Activated effector memory CD4-positive, alpha-beta T cell treated with Interleukin-2 at 50 U/mL for 16 hours (primary cell): ENCODE results near the gene ZNF892.

Experiments
- DNase-seq: peaks from one replicate; pipeline ENCODE4 v3.0.0-alpha.2; 2020

Gene ZNF892

GRCh38 chr2:95207111-95207961 is at the start of gene ZNF892:
Gene ZNF892, plus strand, starts transcription at chr2:95207521. Its CDS starts 295 bp downstream, at chr2:95207816.
- peak; percentile 72 for DNase-seq

DNA sequence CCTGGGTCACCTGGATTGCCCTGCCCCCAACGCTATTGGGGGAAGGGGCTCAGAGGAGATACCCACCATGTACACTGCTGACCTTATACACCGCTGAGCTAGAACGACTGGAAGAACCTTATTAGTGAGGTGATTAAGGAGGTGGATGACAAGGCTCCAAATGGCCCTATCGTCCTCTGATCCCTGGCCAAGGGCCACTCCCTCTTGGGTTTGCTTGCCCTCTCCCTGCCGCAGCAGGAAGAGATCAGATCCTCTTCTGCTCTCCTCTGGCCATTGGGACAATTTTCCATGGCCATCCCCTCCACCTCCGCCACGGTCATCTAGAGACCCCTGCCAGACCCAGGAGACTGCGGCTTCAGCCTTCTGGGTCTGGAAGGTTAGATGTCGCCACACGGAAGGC is 48.9 kb upstream of the ZNF892 start:
- no peak for DNase-seq

- no peak for DNase-seq
Observed at GRCh38 chr2:95158891-95159619, 48.3 kb upstream of the ZNF892 start.

- DNase-seq: peak; percentile 70
Observed at GRCh38 chr2:95159690-95160449, 47.5 kb upstream of the ZNF892 start, which contains the start of gene ZNF514. Gene ZNF514, minus strand, starts transcription at chr2:95159848. Its CDS starts 6,595 bp downstream, at chr2:95153253.

DNA sequence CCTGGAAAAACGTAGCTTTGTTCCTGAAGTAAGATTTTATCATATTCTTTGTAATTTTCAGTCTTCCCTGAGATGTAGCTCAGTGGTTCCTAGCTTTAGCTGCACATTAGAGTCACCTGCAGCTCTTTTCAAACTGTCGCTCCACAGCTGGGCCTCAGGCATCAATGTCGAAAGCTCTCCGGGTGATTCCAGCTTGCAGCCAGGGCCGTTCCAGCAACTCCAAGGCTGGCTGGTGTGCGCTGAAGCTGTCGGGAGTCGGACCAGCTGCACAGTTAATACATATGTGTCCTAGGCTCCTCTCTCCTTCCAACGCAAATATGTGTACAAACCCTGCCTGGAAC is 42.3 kb upstream of the ZNF892 start:
- DNase-seq: no peak

- peak; percentile 94 for DNase-seq
Observed at GRCh38 chr2:95165371-95166064, 41.8 kb upstream of the ZNF892 start, which contains the start of gene ZNF2. Gene ZNF2, plus strand, starts transcription at chr2:95165809. Its CDS starts 10,418 bp downstream, at chr2:95176227.

DNA sequence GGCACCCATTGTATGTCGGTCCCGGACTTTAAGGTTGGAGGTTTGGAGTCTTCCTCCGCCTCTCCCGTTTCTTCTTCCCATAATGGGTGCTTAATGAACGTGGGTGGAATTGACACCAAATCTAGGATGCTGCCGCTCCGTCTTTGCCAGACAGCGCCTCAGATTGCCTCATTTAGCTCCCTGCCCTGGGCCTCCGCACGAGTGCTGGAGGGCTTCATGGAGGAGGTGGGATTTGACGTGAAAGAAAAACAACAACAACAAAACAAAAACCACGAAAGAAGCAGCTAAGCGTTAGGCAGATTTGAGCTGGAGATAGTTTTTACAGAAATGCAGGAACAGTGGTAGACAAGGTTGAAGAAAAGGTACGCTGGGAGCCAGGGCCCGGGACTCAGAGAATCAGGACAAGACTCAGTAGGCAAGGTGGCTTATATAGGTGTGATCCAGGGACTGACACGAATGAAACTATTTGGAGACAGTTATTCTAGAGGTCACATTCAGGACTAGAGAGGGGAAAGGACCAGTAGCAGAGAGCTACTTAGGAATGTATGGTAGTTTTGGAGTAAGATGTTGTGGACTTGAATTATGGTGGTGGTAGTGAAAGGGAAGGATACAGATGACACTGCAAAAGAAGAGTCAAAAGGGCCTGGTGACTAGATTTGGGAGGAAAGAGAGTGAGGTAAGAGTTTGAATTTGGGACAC is 41.1 kb upstream of the ZNF892 start:
- no peak for DNase-seq

- DNase-seq: no peak
Observed at GRCh38 chr2:95171902-95172301, 35.4 kb upstream of the ZNF892 start.

DNA sequence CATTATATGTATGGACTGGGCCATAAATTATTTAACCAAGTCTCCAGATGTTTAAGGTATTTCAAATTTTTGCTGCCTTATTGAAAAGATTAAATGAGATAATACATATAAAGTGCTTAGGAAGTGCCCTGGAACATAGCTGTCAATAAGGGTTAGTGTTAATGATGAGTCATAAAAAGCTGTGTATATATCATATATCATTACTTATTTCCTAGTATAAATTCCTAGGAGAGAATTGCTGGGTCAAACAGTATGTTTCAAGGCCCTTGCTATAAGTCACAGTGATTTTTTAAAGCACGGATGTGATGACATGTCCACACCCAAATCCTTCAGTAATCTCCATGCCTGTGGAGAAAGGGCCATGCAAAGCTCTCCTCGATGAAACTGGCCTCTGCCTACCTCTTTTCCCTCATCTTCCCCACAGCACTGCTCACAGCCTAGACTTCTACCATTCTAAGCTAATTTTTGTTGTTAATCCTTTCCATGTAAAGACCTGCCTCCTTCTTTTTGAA is 33.2 kb upstream of the ZNF892 start:
- no peak for DNase-seq

DNA sequence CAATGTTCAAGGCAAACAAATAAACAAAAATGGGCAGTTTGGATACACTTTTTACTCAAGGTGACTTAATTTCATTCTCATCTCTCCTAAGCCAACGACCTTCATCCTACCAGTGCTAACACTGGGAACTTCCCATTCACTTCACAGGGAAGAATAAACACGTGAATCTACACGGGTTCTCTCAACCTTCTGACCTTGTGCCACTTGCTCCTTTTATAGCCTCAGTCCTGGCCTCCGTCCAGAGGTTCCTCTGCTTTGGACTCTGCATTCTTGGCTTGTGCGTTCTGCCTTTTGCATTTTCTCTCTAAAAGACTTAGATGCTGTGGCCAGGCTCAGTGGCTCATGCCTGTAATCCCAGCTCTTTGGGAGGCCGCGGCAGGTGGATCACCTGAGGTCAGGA is 27.9 kb upstream of the ZNF892 start:
- DNase-seq: no peak

DNA sequence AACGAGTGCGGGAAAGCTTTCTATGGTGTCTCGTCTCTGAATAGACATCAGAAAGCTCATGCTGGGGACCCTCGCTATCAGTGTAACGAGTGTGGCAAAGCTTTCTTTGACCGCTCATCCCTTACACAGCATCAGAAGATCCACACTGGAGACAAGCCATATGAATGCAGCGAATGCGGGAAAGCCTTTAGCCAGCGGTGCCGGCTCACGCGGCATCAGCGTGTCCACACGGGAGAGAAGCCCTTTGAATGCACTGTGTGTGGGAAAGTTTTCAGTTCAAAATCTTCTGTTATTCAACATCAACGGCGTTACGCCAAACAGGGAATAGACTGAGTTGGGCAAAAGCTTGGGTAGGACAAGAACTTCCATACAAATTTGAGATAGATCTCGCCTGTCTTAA is 25.5 kb upstream of the ZNF892 start:
- DNase-seq: no peak

GRCh38 chr2:95185197-95185596 is 22.1 kb upstream of the ZNF892 start:
- DNase-seq: no peak

GRCh38 chr2:95185973-95186372 is 21.3 kb upstream of the ZNF892 start:
- DNase-seq: no peak

DNA sequence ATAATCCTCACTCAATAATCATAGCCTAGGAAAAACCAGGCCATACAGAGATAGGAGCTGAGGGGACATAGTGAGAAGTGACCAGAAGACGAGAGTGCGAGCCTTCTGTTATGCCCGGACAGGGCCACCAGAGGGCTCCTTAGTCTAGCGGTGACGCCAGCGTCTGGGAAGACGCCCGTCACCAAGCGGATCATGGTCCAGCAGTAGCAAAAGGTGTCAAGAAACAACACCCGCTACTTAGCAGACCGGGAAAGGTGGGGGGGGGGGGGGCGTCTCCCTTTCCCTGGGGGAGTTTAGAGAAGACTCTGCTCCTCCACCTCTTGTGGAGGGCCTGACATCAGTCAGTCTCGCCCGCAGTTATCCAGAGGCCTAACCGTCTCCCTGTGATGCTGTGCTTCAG is 14.4 kb upstream of the ZNF892 start:
- peak; percentile 5 for DNase-seq

- no peak for DNase-seq
Observed at GRCh38 chr2:95203911-95204310, 3.4 kb upstream of the ZNF892 start.

DNA sequence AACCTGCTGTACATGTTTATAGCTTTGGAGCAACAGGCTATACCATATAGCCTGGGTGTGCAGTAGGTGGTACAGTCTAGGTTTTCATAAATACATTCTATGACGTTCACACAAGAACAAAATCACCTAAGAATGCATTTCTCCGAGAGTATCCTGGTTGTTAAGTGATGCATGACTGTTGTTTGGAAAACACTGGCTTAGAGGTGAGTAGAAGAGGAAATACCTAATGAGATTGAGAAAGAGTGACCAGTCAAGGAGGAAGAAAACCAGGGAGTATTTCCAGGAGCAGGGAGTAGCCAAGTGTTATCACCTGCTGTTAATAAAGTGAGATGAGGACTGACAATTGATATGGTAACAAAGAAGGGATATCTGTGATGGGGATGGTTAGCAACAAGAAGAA is 2.9 kb upstream of the ZNF892 start:
- DNase-seq: no peak

GRCh38 chr2:95206096-95206495 is 1.2 kb upstream of the ZNF892 start:
- DNase-seq: no peak

- no peak for DNase-seq
Observed at GRCh38 chr2:95208106-95208505, 785 bp downstream of the ZNF892 start.

GRCh38 chr2:95215018-95215612 is 7.8 kb downstream of the ZNF892 start:
- no peak for DNase-seq

DNA sequence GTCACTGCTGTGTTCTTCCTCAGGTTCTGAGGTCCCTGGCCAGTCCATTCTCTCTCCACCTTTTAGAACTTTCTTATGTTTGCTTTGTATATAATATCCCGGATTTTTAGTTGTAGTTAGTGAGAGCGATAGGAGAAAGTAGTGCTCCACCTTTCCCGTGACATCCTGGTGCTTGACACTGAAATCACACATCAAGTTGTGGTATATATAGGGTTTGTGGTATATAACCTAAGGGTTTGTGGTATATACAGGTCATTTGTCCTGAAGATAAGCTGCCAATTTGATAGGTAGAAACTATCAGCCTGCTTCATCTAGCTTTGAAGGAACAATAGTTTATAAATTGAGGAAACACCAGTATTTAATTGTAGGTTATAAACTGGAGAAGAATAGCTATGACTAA is 13.1 kb downstream of the ZNF892 start:
- DNase-seq: no peak

- no peak for DNase-seq
Observed at GRCh38 chr2:95225658-95226057, 18.3 kb downstream of the ZNF892 start.
